Measurements from ENCODE around the gene DTNBP1. TPM values are rescaled to one million over a fixed set of nuclear protein-coding genes. Genes with fewer than 3 reads are reported as not detected.

DTNBP1 gene
- total and polyA plus RNA-seq, 2 of the 8 experiments (the other 6 are each of a cell fraction or from before 2014, with no cell fraction given): 13.5 to 22.1 TPM

GRCh38 chr6:15553736-15554294 lies 109.0 kb downstream of the DTNBP1 start (continued):
- TF ChIP-seq SP1 (IDR thresholded peaks at IDR 0.05; ENCODE audit: low read depth, low read length) (no peak), SP4 (IDR thresholded peaks at IDR 0.05; ENCODE audit: low read length) (no peak), HDAC6 (IDR thresholded peaks at IDR 0.05; ENCODE audit: low read depth, low read length) (no peak), SRF (IDR thresholded peaks at IDR 0.05; ENCODE audit: low read depth, low read length) (no peak)
